22Rv1 (cell line): ENCODE data around the gene NOXO1.

Experiments used
- ZFX ChIP-seq: fragments of 450-650 bp; IDR thresholded peaks from 2 replicates; pipeline ENCODE4 v1.6.1; 2017; ENCODE audit warnings: antibody characterized with exemption, borderline replicate concordance
- TF ChIP-seq, protein P1 (sequence below): fragments of 450-650 bp; IDR thresholded peaks from 2 replicates; pipeline ENCODE4 v1.5.1; 2017; ENCODE audit warnings: mild to moderate bottlenecking

GRCh38 chr16:1977875-1978268 lies 3.4 kb downstream of the NOXO1 start:
- TF ChIP-seq, protein P1, sequence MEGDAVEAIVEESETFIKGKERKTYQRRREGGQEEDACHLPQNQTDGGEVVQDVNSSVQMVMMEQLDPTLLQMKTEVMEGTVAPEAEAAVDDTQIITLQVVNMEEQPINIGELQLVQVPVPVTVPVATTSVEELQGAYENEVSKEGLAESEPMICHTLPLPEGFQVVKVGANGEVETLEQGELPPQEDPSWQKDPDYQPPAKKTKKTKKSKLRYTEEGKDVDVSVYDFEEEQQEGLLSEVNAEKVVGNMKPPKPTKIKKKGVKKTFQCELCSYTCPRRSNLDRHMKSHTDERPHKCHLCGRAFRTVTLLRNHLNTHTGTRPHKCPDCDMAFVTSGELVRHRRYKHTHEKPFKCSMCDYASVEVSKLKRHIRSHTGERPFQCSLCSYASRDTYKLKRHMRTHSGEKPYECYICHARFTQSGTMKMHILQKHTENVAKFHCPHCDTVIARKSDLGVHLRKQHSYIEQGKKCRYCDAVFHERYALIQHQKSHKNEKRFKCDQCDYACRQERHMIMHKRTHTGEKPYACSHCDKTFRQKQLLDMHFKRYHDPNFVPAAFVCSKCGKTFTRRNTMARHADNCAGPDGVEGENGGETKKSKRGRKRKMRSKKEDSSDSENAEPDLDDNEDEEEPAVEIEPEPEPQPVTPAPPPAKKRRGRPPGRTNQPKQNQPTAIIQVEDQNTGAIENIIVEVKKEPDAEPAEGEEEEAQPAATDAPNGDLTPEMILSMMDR: no peak
- no peak for TF ChIP-seq ZFX
